ENCODE results near the gene FBLL1. TPM values are rescaled to one million over a fixed set of nuclear protein-coding genes. Genes with fewer than 3 reads are reported as not detected.

FBLL1 gene
- total RNA-seq, 1 experiment from 2014 or later, result 0.07 TPM

DNA sequence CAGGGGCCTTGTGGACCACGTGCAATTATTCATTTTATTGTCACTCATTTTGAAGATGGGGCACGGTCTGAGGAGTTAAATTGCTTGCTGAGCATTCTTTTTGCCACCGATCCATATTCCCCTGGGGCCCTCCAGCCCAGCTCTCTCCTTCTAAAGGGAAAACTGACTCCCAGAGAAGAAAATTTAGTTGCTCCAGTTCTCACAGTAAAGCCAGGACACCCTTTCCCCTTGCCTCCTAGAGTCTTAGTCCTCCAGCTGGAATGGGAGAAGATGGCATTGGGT, 51.1 kb downstream of the FBLL1 start:
- peaks cover 3% of the 10 kb centered on the region; the same call in 1 of the 2 replicates for H3K36me3 ChIP-seq (ENCODE audit: low read depth, low read length)
- H3K27me3 ChIP-seq (ENCODE audit: low read length), result no peaks in the 10 kb centered on the region
- peak overlapping the region; percentile 81; the same call in 1 of the 2 replicates for H2AFZ ChIP-seq (ENCODE audit: low read length)
- TSS peak; percentile 98 for BruUV-seq (replicated peaks)
- ATAC-seq, result no peak
- peaks cover 17% of the 10 kb centered on the region for H3K4me1 ChIP-seq (ENCODE audit: insufficient read depth, low read length)
- no peaks in the 10 kb centered on the region for H3F3A ChIP-seq (ENCODE audit: low read length, unreplicated experiment)
- DNase-seq, result no peak
- peaks cover 31% of the 10 kb centered on the region for H4K20me1 ChIP-seq (ENCODE audit: low read length)
- CTCF ChIA-PET, result no interaction called here
- TF ChIP-seq EZH2 (IDR thresholded peaks at IDR 0.05; ENCODE audit: low read length, unreplicated experiment), result no peak
- no peak for TF ChIP-seq EZH2phosphoT487 (IDR thresholded peaks at IDR 0.05; ENCODE audit: borderline replicate concordance, low read length)
- TF ChIP-seq, protein P1, sequence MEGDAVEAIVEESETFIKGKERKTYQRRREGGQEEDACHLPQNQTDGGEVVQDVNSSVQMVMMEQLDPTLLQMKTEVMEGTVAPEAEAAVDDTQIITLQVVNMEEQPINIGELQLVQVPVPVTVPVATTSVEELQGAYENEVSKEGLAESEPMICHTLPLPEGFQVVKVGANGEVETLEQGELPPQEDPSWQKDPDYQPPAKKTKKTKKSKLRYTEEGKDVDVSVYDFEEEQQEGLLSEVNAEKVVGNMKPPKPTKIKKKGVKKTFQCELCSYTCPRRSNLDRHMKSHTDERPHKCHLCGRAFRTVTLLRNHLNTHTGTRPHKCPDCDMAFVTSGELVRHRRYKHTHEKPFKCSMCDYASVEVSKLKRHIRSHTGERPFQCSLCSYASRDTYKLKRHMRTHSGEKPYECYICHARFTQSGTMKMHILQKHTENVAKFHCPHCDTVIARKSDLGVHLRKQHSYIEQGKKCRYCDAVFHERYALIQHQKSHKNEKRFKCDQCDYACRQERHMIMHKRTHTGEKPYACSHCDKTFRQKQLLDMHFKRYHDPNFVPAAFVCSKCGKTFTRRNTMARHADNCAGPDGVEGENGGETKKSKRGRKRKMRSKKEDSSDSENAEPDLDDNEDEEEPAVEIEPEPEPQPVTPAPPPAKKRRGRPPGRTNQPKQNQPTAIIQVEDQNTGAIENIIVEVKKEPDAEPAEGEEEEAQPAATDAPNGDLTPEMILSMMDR (conservative IDR thresholded peaks at IDR 0.05; ENCODE audit: low read depth, low read length), result no peak
- H3K9ac ChIP-seq (ENCODE audit: low read length), result peak overlapping the region; percentile 94
- peak overlapping the region; percentile 97 for H3K4me3 ChIP-seq (ENCODE audit: low read length)
- H3K9me3 ChIP-seq (ENCODE audit: low read length), result no peaks in the 10 kb centered on the region
- H3K27ac ChIP-seq (ENCODE audit: low read length), result peak overlapping the region; percentile 74
- intact Hi-C loops (cut with micrococcal nuclease), result no loop called here
- H3K9me2 ChIP-seq (replicated peaks; ENCODE audit: low read length), result no peaks in the 10 kb centered on the region
- H3K79me2 ChIP-seq (ENCODE audit: low read length), result peaks cover 40% of the 10 kb centered on the region
- H3K4me2 ChIP-seq (ENCODE audit: low read length), result peak overlapping the region; percentile 85
- POLR2A ChIA-PET (ENCODE audit: unreplicated experiment), result interaction anchor here (0.6 kb wide), 1 partner anchor 36 kb away, joined by 3 read pairs; no protein-coding TSS in a partner anchor

Small RNA genes lying within 50 kb of the gene (microRNA-seq; reads per million reads assigned to microRNA genes)
- gene MIR103A1 (ENCODE audit: unreplicated experiment), result not detected
- not detected for gene MIR103B1 (ENCODE audit: unreplicated experiment)

Other genes with a start within 250 kb of the FBLL1 start
- gene WWC1, start 237.7 kb upstream of the FBLL1 start, total RNA-seq (2014; rRNA removed), result 31.8 and 44.2 TPM in 2 replicates
- 63.6 and 78.1 TPM in 2 replicates for gene RARS1, start 42.8 kb upstream of the FBLL1 start, total RNA-seq (2014; rRNA removed)
- gene PANK3, start 50.1 kb downstream of the FBLL1 start, total RNA-seq (2014; rRNA removed), result 21.5 and 22.7 TPM in 2 replicates

All from PC-3 (cell line).